ENCODE data around the gene PAX5.

PAX5 gene

GRCh38 chr9:36853233-36853632 is 180.8 kb downstream of the PAX5 start:
- TF ChIP-seq CTCF (IDR thresholded peaks at IDR 0.05) (no peak), ZFX (IDR thresholded peaks at IDR 0.05; ENCODE audit: borderline replicate concordance) (no peak)

GRCh38 chr9:36849943-36850342 is 184.1 kb downstream of the PAX5 start:
- H3K27ac ChIP-seq, result no peak overlapping the region
- TF ChIP-seq CTCF (IDR thresholded peaks at IDR 0.05), result no peak
- no peak for TF ChIP-seq ZFX (IDR thresholded peaks at IDR 0.05; ENCODE audit: borderline replicate concordance)

More at GRCh38 chr9:36853233-36853632, 180.8 kb downstream of the PAX5 start:
- H3K27ac ChIP-seq, result no peak overlapping the region

GRCh38 chr9:36848946-36849345 is 185.1 kb downstream of the PAX5 start:
- H3K27ac ChIP-seq, result no peak overlapping the region
- TF ChIP-seq CTCF (IDR thresholded peaks at IDR 0.05) (no peak), ZFX (IDR thresholded peaks at IDR 0.05; ENCODE audit: borderline replicate concordance) (no peak)

DNA sequence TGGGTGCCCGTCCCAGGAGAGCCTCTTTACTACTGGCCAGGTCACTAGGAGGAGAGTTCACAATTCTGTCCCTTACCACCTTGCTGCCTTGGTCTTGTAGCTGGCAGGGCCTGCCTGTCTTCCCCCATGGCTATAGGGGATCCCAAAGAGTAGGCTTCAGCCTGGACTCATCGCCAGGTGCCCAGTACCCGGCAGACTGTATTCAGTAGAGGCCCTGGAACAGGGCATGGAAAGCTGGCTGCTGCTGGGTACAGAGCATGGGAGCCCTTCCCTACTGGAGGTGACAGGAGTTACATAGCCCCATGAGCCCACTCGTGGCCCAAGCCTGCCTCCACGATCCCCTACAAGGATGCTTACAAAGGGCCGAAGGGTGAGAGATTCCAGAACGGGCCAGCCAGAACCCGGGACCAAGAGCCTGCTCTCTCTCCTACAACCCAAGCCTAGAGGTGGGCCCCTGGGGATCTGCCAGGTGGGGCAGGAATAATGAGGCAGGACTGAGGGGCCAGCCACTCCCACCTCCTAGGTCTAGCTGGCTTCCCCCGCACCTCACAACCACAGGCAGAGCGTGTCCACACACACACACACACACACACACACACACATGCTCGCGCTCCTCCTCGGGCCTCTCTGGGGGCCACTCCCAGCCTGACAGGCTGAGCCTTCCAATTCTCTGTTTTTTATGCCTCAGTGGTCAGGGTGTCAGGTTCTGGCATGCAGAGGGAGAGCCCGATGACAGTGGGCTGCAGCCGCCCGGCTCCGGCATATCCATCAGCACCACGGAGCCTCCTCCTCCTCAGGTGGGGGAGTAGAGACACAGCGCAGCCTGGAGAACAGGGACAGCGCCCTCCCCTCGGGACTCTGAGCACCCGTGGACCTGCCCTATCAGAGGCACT is 186.0 kb downstream of the PAX5 start:
- H3K27ac ChIP-seq, result no peak overlapping the region
- TF ChIP-seq CTCF (IDR thresholded peaks at IDR 0.05) (no peak), ZFX (IDR thresholded peaks at IDR 0.05; ENCODE audit: borderline replicate concordance) (no peak)

- no peak overlapping the region for H3K27ac ChIP-seq
- TF ChIP-seq CTCF (IDR thresholded peaks at IDR 0.05) (no peak), ZFX (IDR thresholded peaks at IDR 0.05; ENCODE audit: borderline replicate concordance) (no peak)
Observed at GRCh38 chr9:36846621-36847020, 187.4 kb downstream of the PAX5 start.

GRCh38 chr9:36845844-36846243 is 188.2 kb downstream of the PAX5 start:
- TF ChIP-seq ZFX (IDR thresholded peaks at IDR 0.05; ENCODE audit: borderline replicate concordance) (no peak), CTCF (IDR thresholded peaks at IDR 0.05) (no peak)
- no peak overlapping the region for H3K27ac ChIP-seq

DNA sequence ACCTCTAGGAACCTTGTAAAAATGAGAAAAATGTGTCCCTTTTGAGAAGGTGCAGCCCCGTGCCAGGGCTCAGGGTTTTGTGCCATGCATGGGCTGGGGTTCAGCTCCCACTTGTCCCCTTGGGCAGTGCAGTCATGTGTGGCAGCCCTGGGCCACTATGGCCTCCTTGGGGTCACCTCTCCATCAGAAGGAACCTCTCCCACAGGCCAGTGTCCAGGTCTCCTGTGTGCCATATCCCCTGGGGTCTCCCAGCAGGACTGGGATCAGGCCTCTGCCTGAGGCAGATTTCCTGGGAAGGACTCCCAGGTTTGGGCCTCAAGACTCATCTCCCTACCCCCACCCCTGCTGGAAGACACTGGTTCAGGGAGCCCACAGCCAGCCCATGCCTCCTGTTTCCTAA is 189.1 kb downstream of the PAX5 start:
- H3K27ac ChIP-seq, result no peak overlapping the region
- TF ChIP-seq CTCF (IDR thresholded peaks at IDR 0.05), result no peak
- no peak for TF ChIP-seq ZFX (IDR thresholded peaks at IDR 0.05; ENCODE audit: borderline replicate concordance)
